NCI-H524 treated with DMSO at 0.1 percent for 48 hours (cell line): ENCODE measurements around the gene FCRL5.

ENCODE experiments used
- DNase-seq: peaks from one replicate; lab custom pipeline; 2025; lab: John Stamatoyannopoulos, UW

The FCRL5 gene

GRCh38 chr1:157523774-157524493 lies 28.4 kb downstream of the FCRL5 start:
- DNase-seq: no peak

- no peak for DNase-seq
These were observed 31.3 kb downstream of the FCRL5 start for GRCh38 chr1:157521056-157521455.

DNA sequence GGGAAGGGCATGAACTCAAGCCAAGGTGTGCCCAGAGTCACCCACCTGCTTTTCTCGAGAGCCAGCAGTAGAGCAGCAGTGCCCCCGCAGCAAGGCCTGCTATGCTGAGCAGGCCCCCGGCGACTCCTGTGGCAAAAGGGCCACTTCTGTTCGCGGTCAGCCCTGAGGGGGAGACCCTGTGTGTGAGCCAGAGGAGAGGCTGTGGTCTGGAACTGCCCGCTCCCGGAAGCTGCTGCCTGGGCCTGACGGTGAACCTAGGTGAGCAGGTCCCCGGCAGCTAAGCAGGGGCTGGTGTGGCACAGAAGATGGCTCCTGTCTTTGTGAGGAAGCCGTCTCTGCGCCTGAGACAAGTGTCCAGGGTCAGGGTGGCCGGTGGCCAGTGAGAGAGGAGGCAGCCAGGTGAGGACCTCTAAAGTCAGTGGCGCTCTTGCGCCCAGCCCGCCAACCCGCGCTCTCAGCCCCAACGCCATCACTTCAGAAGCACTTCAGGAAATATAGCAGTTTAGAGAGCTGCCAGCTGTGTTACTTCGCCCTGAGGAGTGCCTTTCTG lies 31.9 kb downstream of the FCRL5 start:
- no peak for DNase-seq

DNA sequence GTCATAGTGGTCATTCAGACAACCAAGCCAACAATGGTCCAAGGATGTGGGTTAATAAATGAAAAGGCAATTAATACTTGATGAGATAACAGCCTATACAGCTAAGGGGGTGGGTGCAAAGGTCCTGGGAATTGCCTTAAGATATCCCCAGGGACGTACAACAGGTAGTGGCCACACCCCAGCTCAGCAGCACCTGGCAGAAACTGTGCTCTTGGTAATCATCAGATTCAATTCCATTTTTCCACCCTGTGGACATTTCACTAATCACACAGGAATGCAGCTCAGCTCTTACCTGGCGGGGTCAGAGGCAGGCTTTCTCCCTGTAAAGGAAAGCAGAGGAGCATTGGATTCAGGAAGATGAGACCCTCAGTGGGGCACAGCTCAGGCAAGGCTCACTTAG lies 32.9 kb downstream of the FCRL5 start:
- no peak for DNase-seq

DNA sequence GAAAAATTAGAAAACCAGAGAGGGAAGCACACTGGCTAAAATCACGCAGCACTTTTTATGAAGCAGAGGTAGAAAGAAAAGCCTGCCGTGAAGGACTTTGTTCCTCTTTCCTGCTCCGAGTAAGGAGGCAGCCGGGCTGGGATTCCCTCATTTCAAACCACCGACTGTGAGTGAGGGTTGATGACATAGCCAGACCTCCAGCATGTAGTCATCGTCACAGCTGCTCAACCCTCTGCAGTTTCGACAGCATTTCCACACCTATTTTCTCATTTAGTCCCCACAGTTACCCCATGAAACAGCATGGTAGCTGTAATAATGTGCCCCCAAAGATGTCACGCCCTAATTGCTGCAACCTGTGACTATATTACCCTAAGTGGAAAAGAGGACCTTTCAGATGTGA lies 35.3 kb downstream of the FCRL5 start:
- no peak for DNase-seq

DNA sequence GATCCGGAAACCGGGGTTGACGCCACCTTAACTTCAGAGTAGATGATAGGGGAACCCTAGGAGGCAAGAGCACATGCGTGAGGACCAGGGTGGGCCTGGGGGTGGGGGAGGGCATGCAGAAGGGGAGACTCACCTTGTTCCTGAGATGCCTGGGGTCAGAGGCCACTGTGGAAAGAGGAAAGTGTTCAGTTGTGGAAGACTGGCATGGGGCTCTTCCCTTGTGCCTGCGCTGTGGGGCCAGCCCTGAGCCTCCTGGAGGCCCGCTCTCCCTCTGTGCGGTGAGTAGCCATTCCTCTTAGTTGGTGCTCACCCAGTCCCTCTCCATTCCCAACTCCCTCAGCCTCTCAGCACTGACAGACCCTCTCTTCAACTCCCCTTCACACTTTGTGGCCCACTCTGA lies 36.6 kb downstream of the FCRL5 start:
- DNase-seq: no peak

- DNase-seq: no peak
These were observed 37.2 kb downstream of the FCRL5 start for GRCh38 chr1:157515141-157515540.

DNA sequence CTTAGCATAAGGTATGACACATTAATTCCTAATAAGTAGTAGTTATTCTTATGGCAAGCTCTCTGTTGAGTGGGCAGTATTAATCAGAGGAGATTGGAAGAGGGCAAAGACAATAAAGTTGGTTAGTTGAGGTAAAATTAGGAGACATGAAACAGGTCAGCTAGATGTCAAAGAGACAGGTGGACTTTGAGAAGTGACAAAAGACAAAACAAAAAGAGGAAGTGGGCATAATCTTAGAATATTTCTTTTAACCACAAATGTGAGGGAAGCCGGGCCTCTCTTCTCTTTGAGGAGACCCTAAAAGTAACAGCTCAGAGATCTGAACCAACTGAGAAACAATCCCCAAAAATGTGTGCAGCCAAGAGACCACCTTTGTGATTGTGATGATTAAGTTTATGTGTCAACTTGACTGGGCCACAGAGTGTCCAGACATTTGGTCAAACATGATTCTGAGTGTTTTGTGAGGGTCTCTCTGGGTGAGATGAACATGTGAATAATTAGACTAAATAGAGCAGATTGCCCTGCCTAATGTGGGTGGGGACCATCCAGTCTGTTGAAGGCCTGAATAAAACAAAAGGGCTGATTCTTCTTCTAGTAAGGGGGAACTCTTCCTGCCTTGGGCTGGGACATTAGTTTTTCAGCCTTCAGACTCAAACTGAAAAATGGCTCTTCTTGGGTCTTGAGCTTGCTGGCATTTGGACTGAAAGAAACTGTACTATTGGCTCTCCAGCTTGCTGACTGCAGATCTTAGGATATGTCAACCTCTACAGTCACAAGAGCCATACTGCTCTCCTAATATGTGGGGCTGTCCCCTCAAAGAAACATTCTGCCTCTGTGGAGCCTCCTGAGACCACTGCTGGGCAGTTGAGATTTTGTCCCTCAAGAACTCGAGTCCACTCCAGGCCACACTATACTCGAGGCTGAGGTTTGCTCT lies 40.0 kb downstream of the FCRL5 start:
- DNase-seq: no peak

GRCh38 chr1:157509546-157510232 lies 42.6 kb downstream of the FCRL5 start:
- DNase-seq: no peak

- no peak for DNase-seq
These were observed 46.6 kb downstream of the FCRL5 start for GRCh38 chr1:157505481-157506272.

DNA sequence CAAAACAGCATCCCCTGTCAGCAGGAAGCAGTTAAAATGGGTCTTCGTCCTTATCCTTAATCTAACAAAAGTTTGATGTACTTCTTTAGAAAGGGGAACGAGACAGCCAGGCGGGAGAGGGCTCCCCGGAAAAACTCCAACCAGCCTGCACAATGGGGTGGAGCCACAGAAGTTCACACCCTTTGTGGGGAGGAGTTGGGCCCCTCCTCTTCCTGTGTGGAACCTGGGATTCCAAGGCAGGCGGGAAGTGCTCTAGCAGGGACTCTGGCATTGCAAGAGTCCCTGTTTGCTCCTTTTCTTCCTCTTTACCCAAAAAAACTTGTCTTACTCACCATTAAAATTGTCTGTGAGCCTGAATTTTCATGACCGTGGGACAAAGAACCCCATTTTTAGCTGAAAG lies 47.7 kb downstream of the FCRL5 start:
- no peak for DNase-seq

- no peak for DNase-seq
These were observed 52.8 kb downstream of the FCRL5 start for GRCh38 chr1:157499521-157499920.

DNA sequence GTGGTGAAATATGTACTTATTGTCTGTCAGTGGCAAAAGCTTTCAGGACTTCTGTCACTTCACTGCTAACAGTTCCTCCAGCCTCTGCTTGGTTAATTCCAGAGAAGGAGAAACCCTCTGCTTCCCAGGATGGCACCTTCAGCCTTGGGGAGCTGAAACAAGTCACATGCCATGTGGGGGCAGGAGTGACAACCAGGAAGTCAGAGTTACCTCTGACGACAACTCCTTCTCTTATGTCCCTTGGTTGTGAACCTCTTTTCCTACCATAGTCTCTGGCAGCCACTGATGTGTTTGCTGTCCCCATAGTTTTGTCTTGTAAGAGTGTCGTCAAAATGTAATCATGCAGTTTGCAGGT lies 53.6 kb downstream of the FCRL5 start:
- no peak for DNase-seq

GRCh38 chr1:157497987-157498735 lies 54.2 kb downstream of the FCRL5 start:
- DNase-seq: no peak

DNA sequence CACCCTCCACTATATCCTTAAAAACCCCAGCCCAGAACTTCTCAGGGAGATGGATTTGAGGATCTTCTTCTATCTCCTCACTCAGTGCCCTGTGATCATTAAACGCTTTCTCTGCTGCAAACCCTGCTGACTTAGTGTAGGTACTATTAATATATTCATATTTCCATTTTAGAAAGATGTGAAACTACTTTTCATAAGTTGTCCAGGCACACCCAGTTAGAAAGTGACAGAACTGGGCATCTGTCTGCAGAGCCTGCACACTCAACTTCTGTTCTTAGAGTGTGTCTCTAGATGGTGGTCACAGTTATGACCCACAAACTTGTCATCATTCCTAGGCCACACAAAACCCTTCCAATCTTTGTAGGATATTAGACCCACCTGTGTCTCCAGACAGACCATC lies 55.0 kb downstream of the FCRL5 start:
- no peak for DNase-seq

DNA sequence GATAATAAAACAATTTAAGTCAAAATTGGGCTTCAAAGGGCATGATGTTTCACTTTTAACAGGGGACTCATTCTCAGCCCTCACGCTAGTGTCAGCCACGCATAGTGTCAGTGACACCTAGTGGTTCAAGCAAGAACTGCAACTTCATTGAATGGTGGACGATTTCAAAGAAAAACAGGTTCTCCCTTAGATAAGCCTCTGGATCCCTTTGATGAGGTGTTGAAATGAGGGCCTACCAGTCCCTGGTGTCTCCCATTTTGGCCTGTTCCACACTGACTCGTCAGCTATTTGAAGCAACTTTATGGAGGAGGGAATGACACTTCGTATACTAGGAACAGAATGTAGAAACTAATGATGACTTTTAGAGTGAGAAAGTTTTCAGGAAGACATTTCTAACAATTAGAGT lies 56.2 kb downstream of the FCRL5 start:
- DNase-seq: no peak

DNA sequence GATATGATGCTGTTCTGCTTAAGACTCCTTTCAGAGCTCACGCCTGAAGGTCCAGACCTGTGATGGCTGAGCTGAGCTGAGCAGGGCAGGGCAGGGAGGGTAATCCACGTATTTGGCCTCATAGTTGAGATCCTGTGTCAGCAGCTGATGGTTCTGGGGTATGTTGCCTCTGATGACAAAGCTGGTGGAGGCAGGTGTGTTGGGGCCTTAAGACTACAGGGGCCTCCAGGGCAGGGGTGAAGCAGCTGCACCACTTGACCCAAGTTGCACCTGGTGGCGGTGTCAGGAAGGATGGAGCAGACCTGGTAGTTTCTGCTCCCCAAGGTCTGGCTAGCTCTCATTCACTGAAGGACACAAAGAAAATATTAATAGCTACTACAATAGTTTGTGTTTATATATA lies 57.0 kb downstream of the FCRL5 start:
- no peak for DNase-seq

DNA sequence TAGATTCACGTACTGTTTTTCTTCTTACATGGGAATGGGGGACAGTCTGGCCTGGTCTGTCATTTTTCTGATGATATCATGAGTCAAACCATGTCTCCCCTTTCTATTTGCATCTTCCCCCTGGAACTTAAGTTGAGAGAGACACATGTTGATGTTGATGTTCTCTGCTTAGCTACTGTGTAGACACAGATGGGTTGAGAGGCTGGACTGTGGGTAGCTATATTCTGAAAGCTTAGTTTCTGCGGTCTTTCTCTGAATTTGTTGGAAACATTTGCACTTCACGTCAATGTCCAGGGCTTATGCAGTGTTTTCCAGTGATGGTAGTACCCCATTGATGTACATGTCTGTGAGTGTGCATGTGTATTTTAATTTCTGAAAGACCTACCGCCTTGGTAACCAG lies 58.2 kb downstream of the FCRL5 start:
- DNase-seq: no peak

DNA sequence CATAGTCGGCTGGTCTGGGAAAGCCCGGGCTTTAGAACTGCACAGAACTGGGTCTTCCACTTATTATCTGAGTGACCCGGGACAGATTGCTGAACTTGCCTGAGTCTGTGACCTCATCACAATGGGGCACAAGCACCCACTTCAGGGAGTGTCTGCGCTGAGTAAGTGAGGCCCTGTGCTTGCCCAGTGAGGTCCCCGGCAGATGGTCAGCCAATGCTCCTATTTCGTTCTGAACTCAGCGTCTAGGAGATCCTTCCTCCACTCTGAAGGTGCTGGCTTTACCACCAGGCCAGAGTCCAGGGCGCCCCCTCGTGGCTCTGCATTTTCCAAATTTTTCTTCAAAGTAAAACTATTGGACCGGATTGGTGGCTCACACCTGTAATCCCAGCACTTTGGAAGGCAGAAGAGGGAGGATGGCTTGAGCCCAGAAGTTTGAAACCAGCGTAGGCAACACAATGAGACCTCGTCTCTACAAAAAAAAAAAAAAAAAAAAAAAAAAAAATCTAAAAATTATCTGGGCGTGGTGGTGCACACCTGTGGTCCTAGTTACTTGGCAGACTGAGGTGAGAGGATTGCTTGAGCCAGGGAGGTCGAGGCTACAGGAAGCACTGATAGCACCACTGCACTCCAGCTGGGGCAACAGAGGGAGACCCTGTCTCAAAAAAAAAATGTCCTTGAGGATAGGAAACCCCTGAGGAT lies 61.7 kb downstream of the FCRL5 start:
- DNase-seq: no peak

DNA sequence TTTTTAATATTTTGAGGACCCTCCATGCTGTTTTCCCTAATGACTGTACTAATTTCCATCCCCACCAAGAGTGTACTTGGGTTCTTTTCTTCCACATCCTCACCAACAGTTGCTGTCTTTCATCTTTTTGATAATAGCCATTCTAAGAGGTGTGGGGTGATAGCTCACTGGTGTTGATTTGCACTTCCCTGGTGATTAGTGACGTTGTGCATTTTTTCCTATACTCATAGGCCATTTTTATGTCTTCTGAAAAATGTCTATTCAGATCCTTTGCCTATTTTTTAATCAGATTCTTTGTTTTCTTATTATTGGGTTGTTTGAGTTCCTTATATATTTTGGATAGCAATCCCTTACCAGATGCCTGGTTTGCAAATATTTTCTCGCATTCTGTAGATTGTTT lies 64.2 kb downstream of the FCRL5 start:
- DNase-seq: no peak
